H1 (cell line): ENCODE results near the gene STX2. TPM values are rescaled to one million over a fixed set of nuclear protein-coding genes. Genes with fewer than 3 reads are reported as not detected.
A peak's percentile ranks its signal among the peaks of the same experiment; 100 is the strongest.

Experiments
- CHD2 ChIP-seq: IDR thresholded peaks from 2 replicates; pipeline ENCODE4 v1.6.1; 2012; ENCODE audit warnings: low read length, improper control_type of control experiment
- GTF2F1 ChIP-seq: IDR thresholded peaks from 2 replicates; pipeline ENCODE4 v1.6.1; 2012; ENCODE audit warnings: low read depth, low read length, improper control_type of control experiment, borderline replicate concordance
- HDAC2 ChIP-seq, 2 experiments: fragments of 300-600 bp in 1 of 2; sonication (generic) in 1 of 2; IDR thresholded peaks; 2 replicates each; pipeline ENCODE4 v1.6.1; 2011 to 2012; ENCODE audit warnings: low read depth in 2 of 2, low read length in 2 of 2, mild to moderate bottlenecking in 2 of 2, moderate library complexity in 2 of 2, borderline replicate concordance in 1 of 2, inconsistent platforms in 1 of 2
- HDAC6 ChIP-seq: IDR thresholded peaks from one replicate; pipeline ENCODE4 v1.7.1; 2012; ENCODE audit warnings: low read depth, mild to moderate bottlenecking, inconsistent platforms, low read length, moderate library complexity
- JUND ChIP-seq: IDR thresholded peaks from 2 replicates; pipeline ENCODE4 v1.6.1; 2011; ENCODE audit warnings: mild to moderate bottlenecking, improper control_type of control experiment, low read length
- POLR2AphosphoS5 ChIP-seq: IDR thresholded peaks from 2 replicates; pipeline ENCODE4 v1.6.1; 2011; ENCODE audit warnings: low read depth, low read length
- POU5F1 ChIP-seq: IDR thresholded peaks from 2 replicates; pipeline ENCODE4 v1.6.1; 2011; ENCODE audit warnings: low read depth, mild to moderate bottlenecking, low read length, moderate library complexity
- RBBP5 ChIP-seq: IDR thresholded peaks from 2 replicates; pipeline ENCODE4 v1.7.1; 2012; ENCODE audit warnings: low read depth, mild to moderate bottlenecking, inconsistent platforms, low read length, moderate library complexity, borderline replicate concordance
- RXRA ChIP-seq: IDR thresholded peaks from 2 replicates; pipeline ENCODE4 v1.6.1; 2011; ENCODE audit warnings: low read depth, mild to moderate bottlenecking, low read length, moderate library complexity; ENCODE audit not compliant: insufficient read depth
- TBP ChIP-seq: IDR thresholded peaks from 2 replicates; pipeline ENCODE4 v1.6.1; 2011; ENCODE audit warnings: low read depth, low read length, improper control_type of control experiment
- polyA plus RNA-seq, 7 experiments: library from polyadenylated mRNA; depleted of rRNA in 3 of 7; stranded (reverse) in 5 of 7; unstranded in 2 of 7; fragments of >200 nt in 5 of 7; fragments of 200-250 nt in 2 of 7; gene quantifications; 1 replicate in 5 of 7; 2 replicates in 1 of 7; 4 replicates in 1 of 7; pipeline versions ENCODE4 v1.2.1 to v1.2.3, GENCODE V29; 2011 to 2013; ENCODE audit warnings: missing spikeins in 2 of 7, mixed read lengths in 2 of 7
- total RNA-seq: library from RNA; stranded (reverse); fragmentation: NEBNext Ultra II Directional; extraction: Animal tissue kit (Norgen Biotek cat#: 25700); gene quantifications from 2 replicates; pipeline ENCODE4 v1.2.1, GENCODE V29; 2021
- TF ChIP-seq, protein P1 (sequence below): IDR thresholded peaks from 2 replicates; pipeline ENCODE4 v1.6.1; 2012; ENCODE audit warnings: inconsistent platforms

STX2 gene
- total and polyA plus RNA-seq, 2 of the 8 experiments (the other 6 are each of a cell fraction or from before 2014, with no cell fraction given): 20.0 to 26.3 TPM

DNA sequence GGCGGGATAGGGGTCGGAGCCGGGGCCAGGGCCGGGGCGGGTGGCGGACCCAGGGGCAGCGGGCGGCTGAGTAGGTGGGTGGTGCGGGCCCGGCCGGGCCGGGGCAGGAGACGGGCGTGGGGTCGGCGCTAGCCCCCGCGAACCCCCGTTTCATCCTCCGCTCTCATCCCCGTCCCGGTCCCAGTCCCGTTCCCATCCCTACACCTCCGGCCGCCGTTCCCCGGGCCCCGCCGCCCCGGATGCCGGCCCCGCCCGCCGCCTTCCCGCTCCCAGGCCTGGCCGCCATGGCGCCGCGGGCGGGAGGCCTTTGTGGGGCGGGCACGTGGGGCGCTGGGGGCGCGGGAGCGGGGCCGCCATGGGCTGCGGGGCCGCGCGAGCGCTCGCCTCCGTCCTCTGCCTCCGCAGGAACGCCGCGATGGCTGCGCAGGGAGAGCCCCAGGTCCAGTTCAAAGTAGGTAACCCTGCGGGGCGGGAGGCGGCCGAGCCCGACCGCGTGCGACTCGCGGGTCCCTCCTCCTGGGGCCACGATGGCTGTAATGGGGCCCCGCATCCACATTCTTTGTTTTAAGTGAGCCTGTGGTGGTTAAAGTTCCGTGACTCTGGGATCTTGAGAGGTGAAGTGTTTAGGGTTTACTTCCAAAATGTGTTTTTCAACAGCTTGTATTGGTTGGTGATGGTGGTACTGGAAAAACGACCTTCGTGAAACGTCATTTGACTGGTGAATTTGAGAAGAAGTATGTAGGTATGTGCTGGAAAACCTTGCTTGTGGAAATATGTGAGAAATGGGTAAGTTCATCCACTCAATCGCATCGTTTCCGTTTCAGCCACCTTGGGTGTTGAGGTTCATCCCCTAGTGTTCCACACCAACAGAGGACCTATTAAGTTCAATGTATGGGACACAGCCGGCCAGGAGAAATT lies 33.4 kb upstream of the STX2 start (continued):
- TF ChIP-seq HDAC6 (no peak), POU5F1 (no peak), HDAC2 (IDR thresholded peaks at IDR 0.05; ENCODE audit: borderline replicate concordance in 1 of 2, low read depth in 2 of 2, low read length in 2 of 2) (no peak), RXRA (no peak), RBBP5 (peak; percentile 2; the same call in 1 of the 2 replicates), JUND (no peak), POLR2AphosphoS5 (peak; percentile 68), CHD2 (no peak), GTF2F1 (no peak), TBP (0 out of 2 replicates have a peak, but pooled peaks have one; percentile 7)
- TF ChIP-seq, protein P1, sequence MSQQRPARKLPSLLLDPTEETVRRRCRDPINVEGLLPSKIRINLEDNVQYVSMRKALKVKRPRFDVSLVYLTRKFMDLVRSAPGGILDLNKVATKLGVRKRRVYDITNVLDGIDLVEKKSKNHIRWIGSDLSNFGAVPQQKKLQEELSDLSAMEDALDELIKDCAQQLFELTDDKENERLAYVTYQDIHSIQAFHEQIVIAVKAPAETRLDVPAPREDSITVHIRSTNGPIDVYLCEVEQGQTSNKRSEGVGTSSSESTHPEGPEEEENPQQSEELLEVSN: peak; percentile 22
